Peyer's patch (tissue), 4 donors: Measurements from ENCODE around the gene ACAP1.

Experiments used
- POLR2A ChIP-seq, 2 donors: fragments of 450-650 bp; IDR thresholded peaks; one replicate each; pipeline ENCODE4 v1.5.1; 2017; ENCODE audit warnings: antibody characterized with exemption in 2 of 2, mild to moderate bottlenecking in 2 of 2, moderate library complexity in 2 of 2
- TF ChIP-seq, protein P1 (sequence below), 6 experiments: fragments of 450-650 bp in 4 of 6; fragments of 200-600 bp in 2 of 6; sonication (generic) in 1 of 6; IDR thresholded peaks; one replicate each; pipeline ENCODE4 v1.5.1; 2017 to 2019; ENCODE audit warnings: antibody characterized with exemption in 6 of 6, mild to moderate bottlenecking in 3 of 6, moderate library complexity in 1 of 6

- TF ChIP-seq POLR2A (IDR thresholded peaks at IDR 0.05), result no peak
- TF ChIP-seq, protein P1, sequence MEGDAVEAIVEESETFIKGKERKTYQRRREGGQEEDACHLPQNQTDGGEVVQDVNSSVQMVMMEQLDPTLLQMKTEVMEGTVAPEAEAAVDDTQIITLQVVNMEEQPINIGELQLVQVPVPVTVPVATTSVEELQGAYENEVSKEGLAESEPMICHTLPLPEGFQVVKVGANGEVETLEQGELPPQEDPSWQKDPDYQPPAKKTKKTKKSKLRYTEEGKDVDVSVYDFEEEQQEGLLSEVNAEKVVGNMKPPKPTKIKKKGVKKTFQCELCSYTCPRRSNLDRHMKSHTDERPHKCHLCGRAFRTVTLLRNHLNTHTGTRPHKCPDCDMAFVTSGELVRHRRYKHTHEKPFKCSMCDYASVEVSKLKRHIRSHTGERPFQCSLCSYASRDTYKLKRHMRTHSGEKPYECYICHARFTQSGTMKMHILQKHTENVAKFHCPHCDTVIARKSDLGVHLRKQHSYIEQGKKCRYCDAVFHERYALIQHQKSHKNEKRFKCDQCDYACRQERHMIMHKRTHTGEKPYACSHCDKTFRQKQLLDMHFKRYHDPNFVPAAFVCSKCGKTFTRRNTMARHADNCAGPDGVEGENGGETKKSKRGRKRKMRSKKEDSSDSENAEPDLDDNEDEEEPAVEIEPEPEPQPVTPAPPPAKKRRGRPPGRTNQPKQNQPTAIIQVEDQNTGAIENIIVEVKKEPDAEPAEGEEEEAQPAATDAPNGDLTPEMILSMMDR (IDR thresholded peaks at IDR 0.05), result no peak
Measured at GRCh38 chr17:7289256-7290032, 46.9 kb upstream of the ACAP1 start.
